Uterus (tissue), 4 donors: Measurements from ENCODE around the gene TEPSIN. TPM values are rescaled to one million over a fixed set of nuclear protein-coding genes. Genes with fewer than 3 reads are reported as not detected.

ENCODE experiments used
- DNase-seq, 2 donors: peaks; one replicate each; pipeline ENCODE4 v3.0.0-alpha.2; 2019 to 2020
- H3K27ac ChIP-seq, 2 donors: fragments of 200-600 bp; sonication (generic); 1 replicate in 1 of 2; 2 replicates in 1 of 2; pipeline ENCODE4 v1.5.1; 2016 to 2018
- H3K27me3 ChIP-seq, 2 donors: fragments of 200-600 bp; sonication (generic); one replicate each; pipeline ENCODE4 v1.5.1; 2018 to 2019; ENCODE audit warnings: control low read depth in 1 of 2
- H3K36me3 ChIP-seq, 2 donors: fragments of 200-600 bp; sonication (generic); one replicate each; pipeline ENCODE4 v1.5.1; 2019; ENCODE audit warnings: control low read depth in 1 of 2
- H3K4me1 ChIP-seq, 2 donors: fragments of 200-600 bp; sonication (generic); one replicate each; pipeline ENCODE4 v1.5.1; 2018 to 2019; ENCODE audit warnings: control low read depth in 1 of 2
- H3K4me3 ChIP-seq, 2 donors: fragments of 200-600 bp; sonication (generic); 1 replicate in 1 of 2; 2 replicates in 1 of 2; pipeline ENCODE4 v1.5.1; 2018 to 2019; ENCODE audit warnings: mild to moderate bottlenecking in 1 of 2
- H3K9me3 ChIP-seq, 2 donors: fragments of 200-600 bp; sonication (generic); one replicate each; pipeline ENCODE4 v1.5.1; 2019; ENCODE audit warnings: control low read depth in 1 of 2
- POLR2A ChIP-seq, 2 donors: fragments of 450-650 bp; IDR thresholded peaks; one replicate each; pipeline ENCODE4 v1.6.1; 2016; ENCODE audit warnings: antibody characterized with exemption in 2 of 2, mild to moderate bottlenecking in 1 of 2, moderate library complexity in 1 of 2
- intact Hi-C: fragments of 100-400 bp; cut with DNase I; formaldehyde crosslinking; loops from one replicate; pipeline ENCODE4 v1.15.1; 2023; ENCODE audit warnings: low total_unique reads
- total RNA-seq, 4 donors: library from RNA; depleted of rRNA in 3 of 4; stranded (reverse); fragments of >200 nt in 3 of 4; gene quantifications; one replicate each; pipeline versions ENCODE4 v1.1.0 to v1.2.4, GENCODE V29; 2014 to 2023
- TF ChIP-seq, protein P1 (sequence below), 4 experiments: fragments of 200-600 bp in 2 of 4; fragments of 450-650 bp in 2 of 4; sonication (generic) in 2 of 4; IDR thresholded peaks; one replicate each; pipeline ENCODE4 v1.5.1; 2016 to 2019; ENCODE audit warnings: antibody characterized with exemption in 4 of 4, mild to moderate bottlenecking in 2 of 4, moderate library complexity in 1 of 4
- donor health status: DM: yes; HTN: yes; CAD: no.

TEPSIN gene
- total RNA-seq, 4 donors from 2014 or later: 6.4 to 31.2 (median 22.6) TPM; not detected in 1

DNA sequence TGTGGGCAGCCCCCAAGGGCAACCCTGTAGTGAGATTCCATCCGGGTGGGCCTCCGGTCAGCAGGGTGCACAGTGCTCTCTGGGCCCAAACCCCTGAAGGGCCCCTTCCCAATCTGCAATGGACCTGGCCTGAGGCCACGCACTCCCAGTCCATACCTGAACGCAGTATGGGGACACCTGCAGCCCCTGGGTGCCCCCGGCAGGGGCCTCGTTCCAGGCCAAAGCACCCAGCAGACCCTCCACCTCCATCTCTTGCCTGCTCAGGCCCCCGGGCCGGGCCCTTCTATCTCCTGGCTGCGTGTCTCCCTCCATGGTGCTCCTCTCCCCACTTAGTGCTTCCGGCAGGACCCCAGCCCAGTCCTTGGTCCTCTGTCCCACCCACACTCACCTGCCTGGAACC, 55.5 kb downstream of the TEPSIN start:
- intact Hi-C loops: no loop called here
- no peak for DNase-seq

DNA sequence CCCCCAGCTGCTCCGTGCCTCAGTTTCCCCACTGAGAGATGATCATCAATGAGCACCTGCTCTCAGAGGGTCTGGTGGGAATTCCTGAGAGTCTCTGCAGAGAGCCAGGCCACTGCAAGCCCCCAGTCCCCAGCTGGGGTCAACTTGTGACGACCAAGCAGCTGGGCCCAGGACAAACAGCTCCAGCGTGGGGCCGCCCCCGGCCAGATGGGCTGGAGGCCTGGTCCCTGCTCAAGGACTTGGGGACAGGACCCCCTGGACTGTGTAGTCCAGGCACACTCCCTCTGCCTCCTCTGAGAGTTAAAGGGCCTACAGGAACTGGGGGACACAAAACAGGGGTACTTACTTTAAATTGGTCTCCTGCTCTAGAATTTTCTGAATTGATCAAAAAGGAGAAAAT, 56.3 kb downstream of the TEPSIN start:
- Histone ChIP-seq H3K36me3 (no peaks in the 10 kb centered on the region), H3K4me3 (no peak overlapping the region), H3K27me3 (no peaks in the 10 kb centered on the region), H3K27ac (no peak overlapping the region), H3K9me3 (no peaks in the 10 kb centered on the region), H3K4me1 (no peaks in the 10 kb centered on the region)
- intact Hi-C loops: no loop called here
- no peak for DNase-seq
- TF ChIP-seq POLR2A (IDR thresholded peaks at IDR 0.05): no peak

More for the DNA sequence above, 55.5 kb downstream of the TEPSIN start:
- H3K36me3 ChIP-seq: no peaks in the 10 kb centered on the region
- no peaks in the 10 kb centered on the region for H3K9me3 ChIP-seq
- H3K4me1 ChIP-seq: no peaks in the 10 kb centered on the region
- no peak overlapping the region for H3K4me3 ChIP-seq
- H3K27ac ChIP-seq: no peak overlapping the region
- no peaks in the 10 kb centered on the region for H3K27me3 ChIP-seq
- TF ChIP-seq, protein P1, sequence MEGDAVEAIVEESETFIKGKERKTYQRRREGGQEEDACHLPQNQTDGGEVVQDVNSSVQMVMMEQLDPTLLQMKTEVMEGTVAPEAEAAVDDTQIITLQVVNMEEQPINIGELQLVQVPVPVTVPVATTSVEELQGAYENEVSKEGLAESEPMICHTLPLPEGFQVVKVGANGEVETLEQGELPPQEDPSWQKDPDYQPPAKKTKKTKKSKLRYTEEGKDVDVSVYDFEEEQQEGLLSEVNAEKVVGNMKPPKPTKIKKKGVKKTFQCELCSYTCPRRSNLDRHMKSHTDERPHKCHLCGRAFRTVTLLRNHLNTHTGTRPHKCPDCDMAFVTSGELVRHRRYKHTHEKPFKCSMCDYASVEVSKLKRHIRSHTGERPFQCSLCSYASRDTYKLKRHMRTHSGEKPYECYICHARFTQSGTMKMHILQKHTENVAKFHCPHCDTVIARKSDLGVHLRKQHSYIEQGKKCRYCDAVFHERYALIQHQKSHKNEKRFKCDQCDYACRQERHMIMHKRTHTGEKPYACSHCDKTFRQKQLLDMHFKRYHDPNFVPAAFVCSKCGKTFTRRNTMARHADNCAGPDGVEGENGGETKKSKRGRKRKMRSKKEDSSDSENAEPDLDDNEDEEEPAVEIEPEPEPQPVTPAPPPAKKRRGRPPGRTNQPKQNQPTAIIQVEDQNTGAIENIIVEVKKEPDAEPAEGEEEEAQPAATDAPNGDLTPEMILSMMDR (IDR thresholded peaks at IDR 0.05): no peak
- no peak for TF ChIP-seq POLR2A (IDR thresholded peaks at IDR 0.05)

DNA sequence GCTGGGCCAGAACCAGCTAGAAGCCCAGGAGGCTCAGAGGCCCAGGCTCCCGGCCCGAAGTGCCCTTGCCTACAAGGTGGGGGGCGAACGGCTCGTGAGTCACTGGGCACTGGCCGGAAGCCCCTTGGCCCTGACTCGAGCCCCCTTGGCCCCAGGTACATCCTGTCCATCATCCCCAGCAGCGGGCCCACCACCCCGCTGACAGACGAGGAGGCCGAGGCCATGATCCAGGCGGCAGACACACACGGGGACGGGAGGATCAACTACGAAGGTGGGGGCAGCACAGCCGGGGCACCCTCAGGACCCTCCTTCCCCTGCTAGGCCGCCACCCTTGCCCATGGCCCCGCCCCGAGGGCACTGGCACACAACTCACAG, 57.1 kb downstream of the TEPSIN start:
- intact Hi-C loops: no loop called here
- H3K27ac ChIP-seq: no peak overlapping the region
- H3K36me3 ChIP-seq: no peaks in the 10 kb centered on the region
- no peaks in the 10 kb centered on the region for H3K9me3 ChIP-seq
- TF ChIP-seq, protein P1 (IDR thresholded peaks at IDR 0.05): no peak
- TF ChIP-seq POLR2A (IDR thresholded peaks at IDR 0.05): no peak
- H3K27me3 ChIP-seq: no peaks in the 10 kb centered on the region
- no peak for DNase-seq
- no peaks in the 10 kb centered on the region for H3K4me1 ChIP-seq
- no peak overlapping the region for H3K4me3 ChIP-seq

DNA sequence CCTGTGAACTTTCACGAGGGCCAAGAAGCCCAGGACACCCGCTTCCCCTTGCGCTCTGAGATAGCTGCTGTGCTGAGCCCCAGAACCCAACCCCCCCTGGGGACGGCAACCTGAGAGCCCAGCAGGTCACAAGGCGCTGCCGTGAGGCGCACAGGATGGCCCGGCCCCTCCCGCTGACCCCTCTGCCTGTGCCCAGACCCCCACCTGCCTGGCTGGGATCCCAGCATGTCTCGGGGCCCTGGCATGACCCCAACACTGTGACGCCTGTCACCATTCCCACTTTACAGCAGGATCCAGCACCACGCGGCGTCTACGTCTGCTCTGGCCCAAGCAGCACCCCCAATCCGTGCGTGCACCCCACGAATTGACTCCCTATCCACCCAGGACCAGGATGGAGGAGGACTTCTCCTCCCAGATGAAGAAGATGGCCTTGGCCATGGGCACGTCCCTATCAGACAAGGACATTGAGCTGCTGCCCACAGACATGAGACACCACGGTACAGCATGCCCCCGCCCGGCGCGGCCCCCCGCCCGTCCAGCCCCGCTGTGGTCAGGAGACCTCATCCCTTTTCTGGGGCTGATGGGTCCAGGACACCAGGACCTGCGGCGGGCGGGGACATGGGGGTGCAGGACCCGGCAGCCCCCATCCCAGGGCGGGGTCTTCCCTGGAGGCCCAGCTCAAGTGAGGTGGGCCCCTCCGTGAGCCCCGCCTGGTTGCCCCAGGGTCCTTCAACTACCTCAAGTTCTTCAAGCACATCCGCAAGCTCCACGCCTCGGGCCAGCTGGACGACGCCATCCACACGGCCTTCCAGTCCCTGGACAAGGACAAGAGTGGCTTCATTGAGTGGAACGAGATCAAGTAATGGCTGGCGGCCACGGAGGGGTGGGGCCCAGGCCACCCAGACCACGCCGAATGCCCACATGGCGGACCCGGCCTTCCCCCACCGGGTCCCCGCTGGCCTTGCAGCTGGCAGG, 57.7 kb downstream of the TEPSIN start:
- no peaks in the 10 kb centered on the region for H3K36me3 ChIP-seq
- H3K4me3 ChIP-seq: no peak overlapping the region
- no peaks in the 10 kb centered on the region for H3K9me3 ChIP-seq
- intact Hi-C loops: no loop called here
- no peak for TF ChIP-seq POLR2A (IDR thresholded peaks at IDR 0.05)
- TF ChIP-seq, protein P1 (IDR thresholded peaks at IDR 0.05): no peak
- no peaks in the 10 kb centered on the region for H3K27me3 ChIP-seq
- no peaks in the 10 kb centered on the region for H3K4me1 ChIP-seq
- no peak for DNase-seq
- no peak overlapping the region for H3K27ac ChIP-seq

DNA sequence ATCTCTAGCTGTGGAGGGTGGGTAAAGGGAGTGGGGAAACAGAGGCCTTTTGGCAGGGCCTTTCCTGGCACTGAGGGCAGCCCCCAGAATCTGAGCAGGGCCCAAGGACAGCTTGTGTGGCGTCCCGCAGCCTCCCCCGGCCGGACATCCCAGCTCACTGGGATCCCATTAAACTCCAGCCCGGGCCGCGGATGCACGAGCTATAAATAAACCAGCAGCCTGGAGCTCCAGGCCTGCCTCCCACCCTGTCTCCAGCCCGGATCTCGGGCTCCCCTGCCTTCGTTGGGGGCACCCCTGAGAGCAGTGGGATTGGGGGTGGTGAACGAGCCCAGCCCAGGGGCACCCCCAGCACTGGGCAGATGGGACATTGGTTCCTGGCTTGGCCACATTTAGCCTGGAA, 59.0 kb downstream of the TEPSIN start:
- H3K4me3 ChIP-seq: no peak overlapping the region
- H3K36me3 ChIP-seq: no peaks in the 10 kb centered on the region
- DNase-seq: no peak
- no peaks in the 10 kb centered on the region for H3K9me3 ChIP-seq
- no peak for TF ChIP-seq POLR2A (IDR thresholded peaks at IDR 0.05)
- TF ChIP-seq, protein P1 (IDR thresholded peaks at IDR 0.05): no peak
- H3K27me3 ChIP-seq: no peaks in the 10 kb centered on the region
- no peak overlapping the region for H3K27ac ChIP-seq
- H3K4me1 ChIP-seq: no peaks in the 10 kb centered on the region
- intact Hi-C loops: no loop called here
